ENCODE measurements around the gene COL6A3.

Gene COL6A3

GRCh38 chr2:237440819-237441281 is 26.9 kb upstream of the COL6A3 start:
- no peak for DNase-seq (ENCODE audit: low read depth)

- DNase-seq (ENCODE audit: low read depth): no peak
Observed at GRCh38 chr2:237438080-237438940, 24.3 kb upstream of the COL6A3 start.

- no peak for DNase-seq (ENCODE audit: low read depth)
Observed at GRCh38 chr2:237437566-237437965, 23.6 kb upstream of the COL6A3 start.

- DNase-seq (ENCODE audit: low read depth): no peak
Observed at GRCh38 chr2:237435844-237436587, 22.1 kb upstream of the COL6A3 start.

- DNase-seq (ENCODE audit: low read depth): peak; percentile 55
Observed at GRCh38 chr2:237434866-237435311, 20.9 kb upstream of the COL6A3 start.

- no peak for DNase-seq (ENCODE audit: low read depth)
Observed at GRCh38 chr2:237433920-237434676, 20.1 kb upstream of the COL6A3 start.

- DNase-seq (ENCODE audit: low read depth): peak; percentile 63
Observed at GRCh38 chr2:237432484-237433092, 18.6 kb upstream of the COL6A3 start.

- DNase-seq (ENCODE audit: low read depth): no peak
Observed at GRCh38 chr2:237431837-237432236, 17.9 kb upstream of the COL6A3 start.

- DNase-seq (ENCODE audit: low read depth): no peak
Observed at GRCh38 chr2:237431372-237431771, 17.4 kb upstream of the COL6A3 start.

- DNase-seq (ENCODE audit: low read depth): no peak
Observed at GRCh38 chr2:237430861-237431260, 16.9 kb upstream of the COL6A3 start.

GRCh38 chr2:237429753-237430152 is 15.8 kb upstream of the COL6A3 start:
- DNase-seq (ENCODE audit: low read depth): no peak

- DNase-seq (ENCODE audit: low read depth): peak; percentile 20
Observed at GRCh38 chr2:237427769-237428506, 14.0 kb upstream of the COL6A3 start.

GRCh38 chr2:237426517-237426916 is 12.6 kb upstream of the COL6A3 start:
- DNase-seq (ENCODE audit: low read depth): no peak

GRCh38 chr2:237425320-237425719 is 11.4 kb upstream of the COL6A3 start:
- no peak for DNase-seq (ENCODE audit: low read depth)

- DNase-seq (ENCODE audit: low read depth): no peak
Observed at GRCh38 chr2:237424544-237424943, 10.6 kb upstream of the COL6A3 start.

GRCh38 chr2:237423891-237424290 is 9.9 kb upstream of the COL6A3 start:
- no peak for DNase-seq (ENCODE audit: low read depth)

GRCh38 chr2:237422309-237422708 is 8.3 kb upstream of the COL6A3 start:
- no peak for DNase-seq (ENCODE audit: low read depth)

- DNase-seq (ENCODE audit: low read depth): peak; percentile 69
Observed at GRCh38 chr2:237421542-237422116, 7.7 kb upstream of the COL6A3 start.

- no peak for DNase-seq (ENCODE audit: low read depth)
Observed at GRCh38 chr2:237418300-237418699, 4.3 kb upstream of the COL6A3 start.

GRCh38 chr2:237412988-237413776 is 782 bp downstream of the COL6A3 start:
- no peak for DNase-seq (ENCODE audit: low read depth)
